Measurements from ENCODE around the gene MDK. TPM values are rescaled to one million over a fixed set of nuclear protein-coding genes. Genes with fewer than 3 reads are reported as not detected.

Gene MDK
- total RNA-seq, 2 experiments from 2014 or later: 5.5 to 6.5 TPM

DNA sequence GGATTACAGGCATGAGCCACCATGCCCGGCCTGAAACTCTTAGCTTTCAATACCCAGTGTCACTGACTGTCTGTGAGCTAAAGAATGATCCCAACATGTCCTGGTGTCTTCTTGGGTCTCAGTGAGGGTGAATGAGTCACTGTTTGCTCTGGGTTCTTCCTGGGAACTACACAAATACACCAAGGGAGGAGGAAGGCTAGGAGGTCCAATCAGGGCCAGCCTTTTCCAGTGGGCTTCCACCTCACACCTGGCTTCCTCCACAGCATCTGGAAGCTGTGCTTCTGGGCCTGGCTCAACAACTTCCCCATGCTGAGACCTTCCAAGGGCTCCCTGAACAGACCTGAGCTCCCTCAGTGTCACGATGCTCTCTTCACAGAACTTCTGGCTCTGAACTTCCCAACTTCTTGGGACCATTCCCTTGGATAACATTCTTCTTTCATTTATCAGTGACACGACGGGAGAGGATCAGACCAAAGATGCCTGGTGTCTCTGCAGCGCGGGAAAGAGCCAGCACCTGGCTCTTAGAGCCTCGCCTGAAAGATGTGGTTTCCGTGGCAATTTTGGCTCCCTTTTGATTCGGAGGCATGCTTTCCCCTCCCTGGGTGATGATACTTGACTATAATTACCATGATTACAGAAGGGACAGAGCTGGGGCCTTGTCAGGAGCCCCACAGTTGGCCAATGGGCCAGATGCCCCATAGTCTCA lies 32.4 kb downstream of the MDK start:
- CTCF ChIA-PET: no interaction called here
- Mint-ChIP-seq H3K27ac (no peak overlapping the region), H3K4me3 (no peak overlapping the region), H3K9me3 (no peaks in the 10 kb centered on the region), H3K27me3 (no peaks in the 10 kb centered on the region), H3K4me1 (ENCODE audit: low read depth) (peaks cover 23% of the 10 kb centered on the region), H3K36me3 (ENCODE audit: low read depth) (peaks cover 88% of the 10 kb centered on the region)
- TF ChIP-seq, protein P1, sequence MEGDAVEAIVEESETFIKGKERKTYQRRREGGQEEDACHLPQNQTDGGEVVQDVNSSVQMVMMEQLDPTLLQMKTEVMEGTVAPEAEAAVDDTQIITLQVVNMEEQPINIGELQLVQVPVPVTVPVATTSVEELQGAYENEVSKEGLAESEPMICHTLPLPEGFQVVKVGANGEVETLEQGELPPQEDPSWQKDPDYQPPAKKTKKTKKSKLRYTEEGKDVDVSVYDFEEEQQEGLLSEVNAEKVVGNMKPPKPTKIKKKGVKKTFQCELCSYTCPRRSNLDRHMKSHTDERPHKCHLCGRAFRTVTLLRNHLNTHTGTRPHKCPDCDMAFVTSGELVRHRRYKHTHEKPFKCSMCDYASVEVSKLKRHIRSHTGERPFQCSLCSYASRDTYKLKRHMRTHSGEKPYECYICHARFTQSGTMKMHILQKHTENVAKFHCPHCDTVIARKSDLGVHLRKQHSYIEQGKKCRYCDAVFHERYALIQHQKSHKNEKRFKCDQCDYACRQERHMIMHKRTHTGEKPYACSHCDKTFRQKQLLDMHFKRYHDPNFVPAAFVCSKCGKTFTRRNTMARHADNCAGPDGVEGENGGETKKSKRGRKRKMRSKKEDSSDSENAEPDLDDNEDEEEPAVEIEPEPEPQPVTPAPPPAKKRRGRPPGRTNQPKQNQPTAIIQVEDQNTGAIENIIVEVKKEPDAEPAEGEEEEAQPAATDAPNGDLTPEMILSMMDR (IDR thresholded peaks at IDR 0.05): no peak
- Histone ChIP-seq H3K36me3 (ENCODE audit: insufficient read depth, low read length) (peaks cover 63% of the 10 kb centered on the region), H3K9me3 (ENCODE audit: control insufficient read depth in 1 of 2, insufficient read depth in 1 of 2, low read length in 2 of 2) (no peaks in the 10 kb centered on the region), H3K4me1 (ENCODE audit: insufficient read depth, low read length) (peaks cover 8% of the 10 kb centered on the region), H3K27me3 (ENCODE audit: control insufficient read depth in 1 of 2, insufficient read depth in 2 of 2, low read length in 2 of 2) (no peaks in the 10 kb centered on the region), H3K4me3 (ENCODE audit: low read length) (no peak overlapping the region), H3K27ac (ENCODE audit: low read depth in 1 of 2, low read length in 2 of 2) (no peak overlapping the region)
- no peak for DNase-seq
- peak; percentile 26 for ATAC-seq (ENCODE audit: poor library complexity)
- intact Hi-C loops (cut with DNase I, micrococcal nuclease): no loop called here
- POLR2A ChIA-PET: interaction anchor here (0.5 to 0.6 kb wide), 2 partner anchors 214 to 325 kb away, joined by 4 to 5 read pairs; no protein-coding TSS in a partner anchor

DNA sequence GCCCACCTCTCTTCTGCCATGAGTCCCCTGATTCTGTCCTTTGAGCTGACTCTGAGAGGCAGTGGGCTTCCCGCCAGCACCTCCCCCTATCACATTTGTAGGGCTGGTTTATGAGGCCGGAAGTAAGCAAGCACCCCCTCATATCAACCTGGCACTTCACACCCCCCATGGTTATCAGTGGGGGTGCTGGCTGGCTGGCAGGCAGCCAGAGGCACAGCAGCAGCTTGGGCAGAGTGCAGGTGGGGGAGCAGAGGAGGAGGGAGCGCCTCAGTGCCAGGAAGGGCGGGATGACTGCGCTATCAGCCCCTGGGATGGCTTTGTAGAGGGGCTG lies 33.0 kb downstream of the MDK start:
- POLR2A ChIA-PET: interaction anchor here (0.5 kb wide), 1 partner anchor 214 kb away, joined by 5 read pairs; no protein-coding TSS in a partner anchor
- H3K27ac Mint-ChIP-seq: no peak overlapping the region

GRCh38 chr11:46414879-46415278 lies 33.4 kb downstream of the MDK start:
- Mint-ChIP-seq H3K4me1 (ENCODE audit: low read depth) (peaks cover 23% of the 10 kb centered on the region), H3K36me3 (ENCODE audit: low read depth) (peaks cover 84% of the 10 kb centered on the region), H3K27me3 (no peaks in the 10 kb centered on the region), H3K27ac (no peak overlapping the region), H3K9me3 (no peaks in the 10 kb centered on the region), H3K4me3 (no peak overlapping the region)
- ATAC-seq (ENCODE audit: poor library complexity) (no peak), DNase-seq (peak in 1 of 14 experiments; percentile 0)
- no peaks in the 10 kb centered on the region for H3K27me3 ChIP-seq (ENCODE audit: control insufficient read depth in 1 of 2, insufficient read depth in 2 of 2, low read length in 2 of 2)
- intact Hi-C loops (cut with DNase I, micrococcal nuclease): no loop called here
- H3K4me1 ChIP-seq (ENCODE audit: insufficient read depth, low read length): peaks cover 8% of the 10 kb centered on the region
- POLR2A ChIA-PET: interaction anchor here (0.5 kb wide), 1 partner anchor 213 kb away, joined by 5 read pairs; no protein-coding TSS in a partner anchor
- peaks cover 60% of the 10 kb centered on the region for H3K36me3 ChIP-seq (ENCODE audit: insufficient read depth, low read length)
- TF ChIP-seq, protein P1 (IDR thresholded peaks at IDR 0.05): no peak
- no peak overlapping the region for H3K27ac ChIP-seq (ENCODE audit: low read depth in 1 of 2, low read length in 2 of 2)
- no peaks in the 10 kb centered on the region for H3K9me3 ChIP-seq (ENCODE audit: control insufficient read depth in 1 of 2, insufficient read depth in 1 of 2, low read length in 2 of 2)
- H3K4me3 ChIP-seq (ENCODE audit: low read length): no peak overlapping the region
- CTCF ChIA-PET: no interaction called here

More for the DNA sequence above, 33.0 kb downstream of the MDK start:
- Mint-ChIP-seq H3K9me3 (no peaks in the 10 kb centered on the region), H3K36me3 (ENCODE audit: low read depth) (peaks cover 88% of the 10 kb centered on the region), H3K27me3 (no peaks in the 10 kb centered on the region), H3K4me3 (no peak overlapping the region), H3K4me1 (ENCODE audit: low read depth) (peaks cover 23% of the 10 kb centered on the region)
- H3K36me3 ChIP-seq (ENCODE audit: insufficient read depth, low read length): peaks cover 64% of the 10 kb centered on the region
- H3K4me1 ChIP-seq (ENCODE audit: insufficient read depth, low read length): peaks cover 8% of the 10 kb centered on the region
- TF ChIP-seq, protein P1 (IDR thresholded peaks at IDR 0.05): no peak
- CTCF ChIA-PET: no interaction called here
- no peak overlapping the region for H3K27ac ChIP-seq (ENCODE audit: low read depth in 1 of 2, low read length in 2 of 2)
- peak; percentile 37 for ATAC-seq (ENCODE audit: poor library complexity)
- intact Hi-C loops (cut with DNase I, micrococcal nuclease): no loop called here
- DNase-seq: peak in 2 of 14 experiments; percentile 9 to 19
- H3K4me3 ChIP-seq (ENCODE audit: low read length): no peak overlapping the region
- H3K9me3 ChIP-seq (ENCODE audit: control insufficient read depth in 1 of 2, insufficient read depth in 1 of 2, low read length in 2 of 2): no peaks in the 10 kb centered on the region
- no peaks in the 10 kb centered on the region for H3K27me3 ChIP-seq (ENCODE audit: control insufficient read depth in 1 of 2, insufficient read depth in 2 of 2, low read length in 2 of 2)

Measured in CD4-positive, alpha-beta T cell (primary cell).